Mesenchymal stem cell (in vitro differentiated cells and primary cell): Measurements from ENCODE around the gene ATXN7L1.

Source experiments
- DNase-seq: peaks from one replicate; pipeline ENCODE4 v3.0.0-alpha.2; 2013
- H2AFZ ChIP-seq: one replicate; pipeline ENCODE4 v1.6.1; 2013; ENCODE audit warnings: low read depth, mild to moderate bottlenecking, control low read depth, inconsistent platforms, low read length, moderate library complexity
- H2AK5ac ChIP-seq: 2 replicates; pipeline ENCODE4 v1.6.1; 2013; ENCODE audit warnings: low read length, moderate library complexity, mild to moderate bottlenecking, inconsistent platforms; ENCODE audit not compliant: severe bottlenecking
- H2BK120ac ChIP-seq: one replicate; pipeline ENCODE4 v1.6.1; 2013; ENCODE audit warnings: low read depth, mild to moderate bottlenecking, inconsistent platforms, low read length, moderate library complexity
- H2BK12ac ChIP-seq, 2 experiments: one replicate each; pipeline ENCODE4 v1.6.1; 2013; ENCODE audit warnings: inconsistent platforms in 2 of 2, low read length in 2 of 2, mild to moderate bottlenecking in 2 of 2, moderate library complexity in 2 of 2, control low read depth in 1 of 2
- H2BK15ac ChIP-seq: one replicate; pipeline ENCODE4 v1.6.1; 2013; ENCODE audit warnings: mild to moderate bottlenecking, low read depth, inconsistent platforms; ENCODE audit not compliant: poor library complexity, severe bottlenecking
- H2BK5ac ChIP-seq: 2 replicates; pipeline ENCODE4 v1.6.1; 2013; ENCODE audit warnings: low read depth, mild to moderate bottlenecking, low read length, control low read depth, inconsistent platforms; ENCODE audit not compliant: poor library complexity, severe bottlenecking
- H3K14ac ChIP-seq, 2 experiments: one replicate each; pipeline ENCODE4 v1.6.1; 2013; ENCODE audit warnings: inconsistent platforms in 2 of 2, low read length in 2 of 2, control low read depth in 1 of 2, mild to moderate bottlenecking in 1 of 2, moderate library complexity in 1 of 2
- H3K18ac ChIP-seq, 2 experiments: one replicate each; pipeline ENCODE4 v1.6.1; 2013; ENCODE audit warnings: inconsistent platforms in 2 of 2, low read length in 2 of 2, control low read depth in 1 of 2, low read depth in 1 of 2, mild to moderate bottlenecking in 1 of 2
- H3K23ac ChIP-seq, 2 experiments: one replicate each; pipeline ENCODE4 v1.6.1; 2013; ENCODE audit warnings: inconsistent platforms in 2 of 2, low read length in 2 of 2, mild to moderate bottlenecking in 2 of 2, moderate library complexity in 2 of 2, control low read depth in 1 of 2
- H3K27ac ChIP-seq: 2 replicates; pipeline ENCODE4 v1.5.1; 2013; ENCODE audit warnings: mild to moderate bottlenecking, moderate library complexity, low read length, control low read depth, inconsistent platforms; ENCODE audit not compliant: poor library complexity, severe bottlenecking
- H3K27me3 ChIP-seq, 2 experiments: 2 replicates each; pipeline versions ENCODE4 v1.6.1 to v1.7.0; 2013; ENCODE audit warnings: low read length in 2 of 2, mild to moderate bottlenecking in 2 of 2, moderate library complexity in 2 of 2, control low read depth in 1 of 2, inconsistent platforms in 1 of 2; ENCODE audit not compliant: control insufficient read depth in 1 of 2, insufficient read depth in 1 of 2
- H3K36me3 ChIP-seq, 2 experiments: 2 replicates each; pipeline versions ENCODE4 v1.6.1 to v1.7.0; 2013; ENCODE audit warnings: low read length in 2 of 2, control low read depth in 1 of 2, inconsistent platforms in 1 of 2, low read depth in 1 of 2, mild to moderate bottlenecking in 1 of 2; ENCODE audit not compliant: insufficient read depth in 2 of 2, control insufficient read depth in 1 of 2
- H3K4ac ChIP-seq, 2 experiments: one replicate each; pipeline ENCODE4 v1.6.1; 2013; ENCODE audit warnings: inconsistent platforms in 2 of 2, low read length in 2 of 2, mild to moderate bottlenecking in 2 of 2, moderate library complexity in 2 of 2, control low read depth in 1 of 2, low read depth in 1 of 2
- H3K4me1 ChIP-seq: 2 replicates; pipeline ENCODE4 v1.6.1; 2013; ENCODE audit warnings: low read depth, low read length, control low read depth; ENCODE audit not compliant: control insufficient read depth, insufficient read depth
- H3K4me2 ChIP-seq: 2 replicates; pipeline ENCODE4 v1.6.1; 2013; ENCODE audit warnings: low read length, mild to moderate bottlenecking, inconsistent platforms; ENCODE audit not compliant: poor library complexity, severe bottlenecking
- H3K4me3 ChIP-seq, 2 experiments: 2 replicates each; pipeline versions ENCODE4 v1.5.1 to v1.7.0; 2013; ENCODE audit warnings: low read length in 2 of 2, mild to moderate bottlenecking in 2 of 2, control low read depth in 1 of 2, low read depth in 1 of 2; ENCODE audit not compliant: insufficient read depth in 1 of 2
- H3K79me1 ChIP-seq: replicated peaks from 2 replicates; pipeline ENCODE4 v1.6.1; 2013; ENCODE audit warnings: mild to moderate bottlenecking, control low read depth, low read length, inconsistent platforms; ENCODE audit not compliant: poor library complexity, severe bottlenecking
- H3K9ac ChIP-seq: 2 replicates; pipeline ENCODE4 v1.7.0; 2013; ENCODE audit warnings: mild to moderate bottlenecking, low read length, moderate library complexity
- H3K9me3 ChIP-seq: 2 replicates; pipeline ENCODE4 v1.7.0; 2013; ENCODE audit warnings: mild to moderate bottlenecking, low read length; ENCODE audit not compliant: control insufficient read depth
- H4K8ac ChIP-seq: one replicate; pipeline ENCODE4 v1.6.1; 2013; ENCODE audit warnings: inconsistent platforms, mild to moderate bottlenecking, low read length, moderate library complexity
- H4K91ac ChIP-seq: one replicate; pipeline ENCODE4 v1.6.1; 2013; ENCODE audit warnings: mild to moderate bottlenecking, low read length, inconsistent platforms
- WGBS: methylation state at CpG from one replicate; pipeline ENCODE4 v1.1.7; 2013; ENCODE audit warnings: mixed read lengths; 5-methylcytosine and 5-hydroxymethylcytosine counted together

Gene ATXN7L1

GRCh38 chr7:105806592-105807447 is 69.6 kb downstream of the ATXN7L1 start:
- H3K18ac ChIP-seq, result peak overlapping the region; percentile 49 to 82
- peaks cover 30% of the 10 kb centered on the region for H3K4me1 ChIP-seq
- no peaks in the 10 kb centered on the region for H3K36me3 ChIP-seq
- no peak overlapping the region for H3K23ac ChIP-seq
- peak overlapping the region; percentile 8 for H4K91ac ChIP-seq
- H3K9ac ChIP-seq, result no peak overlapping the region
- no peak overlapping the region for H2AK5ac ChIP-seq
- H3K27ac ChIP-seq, result no peak overlapping the region
- H2BK5ac ChIP-seq, result no peak overlapping the region
- peak overlapping the region in 1 of 2 experiments; percentile 81 for H3K14ac ChIP-seq
- H2BK15ac ChIP-seq, result no peak overlapping the region
- H2BK12ac ChIP-seq, result peak overlapping the region; percentile 51 to 91
- H3K4me3 ChIP-seq, result no peak overlapping the region
- no peaks in the 10 kb centered on the region for H3K9me3 ChIP-seq
- no peak overlapping the region for H2AFZ ChIP-seq
- H4K8ac ChIP-seq, result peak overlapping the region; percentile 86
- peak; percentile 81 for DNase-seq
- H3K79me1 ChIP-seq, result peaks cover 29% of the 10 kb centered on the region
- no peak overlapping the region for H3K4me2 ChIP-seq
- WGBS, result 41% methylated on average over 5 of the region's 5 CpGs
- H3K27me3 ChIP-seq, result no peaks in the 10 kb centered on the region
- H3K4ac ChIP-seq, result peak overlapping the region; percentile 35 to 43
- peak overlapping the region; percentile 22 for H2BK120ac ChIP-seq

GRCh38 chr7:105805447-105806019 is 70.9 kb downstream of the ATXN7L1 start:
- Histone ChIP-seq H3K23ac (no peak overlapping the region), H3K4me1 (peaks cover 31% of the 10 kb centered on the region), H2AK5ac (no peak overlapping the region), H3K9me3 (no peaks in the 10 kb centered on the region), H3K4me3 (no peak overlapping the region), H3K79me1 (peaks cover 29% of the 10 kb centered on the region), H3K14ac (peak overlapping the region in 1 of 2 experiments; percentile 86), H3K9ac (no peak overlapping the region), H3K4me2 (no peak overlapping the region), H2BK120ac (no peak overlapping the region), H3K4ac (peak overlapping the region in 1 of 2 experiments; percentile 40), H3K18ac (peak overlapping the region; percentile 43 to 82), H4K8ac (no peak overlapping the region), H3K27me3 (no peaks in the 10 kb centered on the region), H3K36me3 (no peaks in the 10 kb centered on the region), H2BK15ac (no peak overlapping the region), H2BK12ac (peak overlapping the region in 1 of 2 experiments; percentile 70), H2AFZ (no peak overlapping the region), H2BK5ac (no peak overlapping the region), H3K27ac (no peak overlapping the region), H4K91ac (no peak overlapping the region)
- peak; percentile 41 for DNase-seq
- WGBS, result 35% methylated on average over 11 of the region's 11 CpGs

GRCh38 chr7:105803429-105803736 is 73.0 kb downstream of the ATXN7L1 start:
- Histone ChIP-seq H2BK12ac (peak overlapping the region in 1 of 2 experiments; percentile 7), H4K91ac (peak overlapping the region; percentile 60), H3K4me2 (no peak overlapping the region), H3K4me3 (no peak overlapping the region), H4K8ac (no peak overlapping the region), H2AK5ac (peak overlapping the region; percentile 28), H2BK5ac (no peak overlapping the region), H3K9ac (no peak overlapping the region), H3K27ac (no peak overlapping the region), H3K23ac (no peak overlapping the region), H3K14ac (no peak overlapping the region), H3K18ac (peak overlapping the region in 1 of 2 experiments; percentile 52), H3K4me1 (peaks cover 30% of the 10 kb centered on the region), H3K4ac (peak overlapping the region in 1 of 2 experiments; percentile 52), H3K36me3 (no peaks in the 10 kb centered on the region), H2AFZ (no peak overlapping the region), H3K79me1 (peaks cover 28% of the 10 kb centered on the region), H3K27me3 (no peaks in the 10 kb centered on the region), H3K9me3 (no peaks in the 10 kb centered on the region), H2BK15ac (no peak overlapping the region), H2BK120ac (no peak overlapping the region)
- DNase-seq, result no peak
- 94% methylated on average over 2 of the region's 2 CpGs for WGBS
